GM21529 (cell line): Measurements from ENCODE around the gene ZFHX3.

ENCODE experiments used
- ATAC-seq: cut with Tn5 transposase; IDR thresholded peaks from one replicate; pipeline ENCODE4 v1.9.1; 2021; ENCODE audit not compliant: unreplicated experiment

Gene ZFHX3

GRCh38 chr16:72936408-72936807 is 111.5 kb downstream of the ZFHX3 start:
- ATAC-seq, result no peak

GRCh38 chr16:72935896-72936295 is 112.0 kb downstream of the ZFHX3 start:
- no peak for ATAC-seq

- ATAC-seq, result no peak
These were observed 113.1 kb downstream of the ZFHX3 start for GRCh38 chr16:72934636-72935403.

GRCh38 chr16:72932677-72933335 is 115.1 kb downstream of the ZFHX3 start:
- ATAC-seq, result no peak

- no peak for ATAC-seq
These were observed 115.9 kb downstream of the ZFHX3 start for GRCh38 chr16:72932050-72932449.

GRCh38 chr16:72930396-72930795 is 117.5 kb downstream of the ZFHX3 start:
- no peak for ATAC-seq

GRCh38 chr16:72928090-72928981 is 119.6 kb downstream of the ZFHX3 start:
- ATAC-seq, result no peak

GRCh38 chr16:72927199-72928089 is 120.5 kb downstream of the ZFHX3 start:
- ATAC-seq, result no peak

GRCh38 chr16:72926177-72927070 is 121.5 kb downstream of the ZFHX3 start:
- no peak for ATAC-seq

GRCh38 chr16:72925631-72925979 is 122.3 kb downstream of the ZFHX3 start:
- ATAC-seq, result no peak

- ATAC-seq, result no peak
These were observed 122.8 kb downstream of the ZFHX3 start for GRCh38 chr16:72924927-72925630.

GRCh38 chr16:72924537-72924926 is 123.4 kb downstream of the ZFHX3 start:
- no peak for ATAC-seq

GRCh38 chr16:72923757-72924156 is 124.2 kb downstream of the ZFHX3 start:
- no peak for ATAC-seq

- no peak for ATAC-seq
These were observed 125.2 kb downstream of the ZFHX3 start for GRCh38 chr16:72922714-72923113.

GRCh38 chr16:72921620-72922019 is 126.3 kb downstream of the ZFHX3 start:
- ATAC-seq, result no peak

- ATAC-seq, result no peak
These were observed 126.8 kb downstream of the ZFHX3 start for GRCh38 chr16:72921106-72921505.

GRCh38 chr16:72917051-72917450 is 130.9 kb downstream of the ZFHX3 start:
- no peak for ATAC-seq

GRCh38 chr16:72915331-72915730 is 132.6 kb downstream of the ZFHX3 start:
- ATAC-seq, result no peak

GRCh38 chr16:72913551-72913950 is 134.4 kb downstream of the ZFHX3 start:
- ATAC-seq, result no peak
